Measurements from ENCODE around the gene PLEKHA6. TPM values are rescaled to one million over a fixed set of nuclear protein-coding genes. Genes with fewer than 3 reads are reported as not detected.

PLEKHA6 gene
- polyA plus RNA-seq, 1 donor from 2014 or later = 22.6 TPM

DNA sequence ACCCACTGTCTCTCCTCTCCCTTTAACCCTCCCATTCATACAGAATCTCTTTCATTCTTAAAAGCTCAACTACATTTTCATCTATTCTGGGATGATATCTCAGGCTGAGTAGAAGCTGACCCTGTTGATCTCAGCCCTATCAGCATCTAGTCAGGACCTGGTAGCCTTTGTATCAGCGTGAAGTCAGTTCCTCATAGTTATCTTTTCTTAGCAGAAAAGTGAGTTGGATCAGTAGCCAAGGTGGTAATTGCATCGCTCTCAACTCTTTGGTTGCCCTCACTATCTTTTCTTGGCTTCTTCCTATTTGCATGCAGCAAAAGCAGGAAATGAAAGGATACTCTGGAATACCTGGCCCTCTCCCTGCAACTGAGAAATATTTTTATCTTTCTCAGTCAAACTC, 132.4 kb downstream of the PLEKHA6 start:
- Histone ChIP-seq H3K9me3 (ENCODE audit: low read length) (no peaks in the 10 kb centered on the region), H3K36me3 (ENCODE audit: insufficient read depth, low read length) (peaks cover 40% of the 10 kb centered on the region), H3K9me2 (ENCODE audit: insufficient read depth, low read length) (no peaks in the 10 kb centered on the region), H3K4me2 (ENCODE audit: low read length) (no peak overlapping the region), H3K4me3 (ENCODE audit: low read length) (no peak overlapping the region), H2AFZ (ENCODE audit: low read depth, low read length) (no peak overlapping the region), H3F3A (ENCODE audit: insufficient read depth, low read length, poor library complexity, severe bottlenecking) (no peaks in the 10 kb centered on the region), H3K27me3 (ENCODE audit: insufficient read depth, low read depth, low read length) (no peaks in the 10 kb centered on the region), H3K79me2 (replicated peaks; ENCODE audit: insufficient read depth, low read length) (no peaks in the 10 kb centered on the region), H3K27ac (ENCODE audit: low read length) (no peak overlapping the region), H4K20me1 (ENCODE audit: insufficient read depth) (no peaks in the 10 kb centered on the region), H3K9ac (ENCODE audit: low read length) (no peak overlapping the region)
- TF ChIP-seq EP300 (conservative IDR thresholded peaks at IDR 0.05; ENCODE audit: poor library complexity, severe bottlenecking) (no peak), EZH2 (IDR thresholded peaks at IDR 0.05; ENCODE audit: borderline replicate concordance, insufficient read depth, low read length, poor library complexity, severe bottlenecking) (no peak), REST (IDR thresholded peaks at IDR 0.05; ENCODE audit: borderline replicate concordance) (no peak), CTCF (IDR thresholded peaks at IDR 0.05; ENCODE audit: poor library complexity, severe bottlenecking) (no peak), MXI1 (conservative IDR thresholded peaks at IDR 0.05; ENCODE audit: poor library complexity, severe bottlenecking) (no peak), SMC3 (conservative IDR thresholded peaks at IDR 0.05; ENCODE audit: poor library complexity) (no peak), TAF1 (IDR thresholded peaks at IDR 0.05; ENCODE audit: low read depth) (no peak), RAD21 (conservative IDR thresholded peaks at IDR 0.05) (no peak), POLR2AphosphoS5 (IDR thresholded peaks at IDR 0.05) (no peak)

DNA sequence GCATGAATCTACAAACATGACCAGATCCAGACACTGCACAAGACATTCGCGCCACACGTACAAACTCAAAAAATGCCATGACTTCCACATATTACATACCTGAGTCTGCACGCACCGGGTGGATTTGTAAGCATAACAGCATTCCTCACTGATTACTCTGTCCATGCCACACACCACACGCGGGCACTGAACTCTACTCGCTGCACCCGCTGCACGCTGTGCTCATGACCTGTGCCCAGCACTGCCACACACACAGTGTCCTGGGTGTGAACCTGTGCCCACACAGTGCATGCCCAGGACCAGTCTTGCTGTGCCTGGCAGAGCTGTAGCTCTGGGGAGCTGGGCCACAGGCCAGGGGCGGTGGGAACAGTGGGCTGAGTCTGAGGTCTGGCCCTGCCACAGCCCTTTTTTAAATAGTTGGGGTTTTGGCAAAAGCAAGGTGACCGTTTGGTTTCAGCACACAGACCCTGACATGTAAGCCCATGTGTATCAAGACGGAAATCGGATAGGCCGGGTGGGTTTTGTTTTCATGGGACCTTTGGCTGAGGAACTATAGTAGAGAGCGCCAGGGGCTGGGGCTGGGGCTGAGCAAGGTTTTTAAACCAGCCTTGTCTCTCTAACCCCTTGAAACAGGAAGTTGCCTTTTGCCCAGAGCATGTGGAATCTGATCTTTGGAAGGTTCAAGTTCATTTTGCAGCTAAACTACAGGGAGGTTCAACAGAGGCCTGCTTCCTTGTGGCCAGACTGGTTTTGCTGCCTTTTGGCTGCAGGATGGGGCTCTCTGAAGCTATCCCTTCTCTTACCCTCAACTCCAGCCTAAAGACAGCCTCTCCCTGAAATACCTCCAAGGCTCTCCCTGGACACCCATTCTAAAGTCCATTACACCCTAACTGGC, 133.6 kb downstream of the PLEKHA6 start:
- no peak overlapping the region for H3K27ac ChIP-seq (ENCODE audit: low read length)
- no peaks in the 10 kb centered on the region for H3K9me2 ChIP-seq (ENCODE audit: insufficient read depth, low read length)

More for the DNA sequence above, 133.6 kb downstream of the PLEKHA6 start:
- no peak overlapping the region for H3K9ac ChIP-seq (ENCODE audit: low read length)
- no peak overlapping the region for H2AFZ ChIP-seq (ENCODE audit: low read depth, low read length)
- no peak overlapping the region for H3K4me2 ChIP-seq (ENCODE audit: low read length)
- TF ChIP-seq MXI1 (conservative IDR thresholded peaks at IDR 0.05; ENCODE audit: poor library complexity, severe bottlenecking) (no peak), EP300 (conservative IDR thresholded peaks at IDR 0.05; ENCODE audit: poor library complexity, severe bottlenecking) (no peak), TAF1 (IDR thresholded peaks at IDR 0.05; ENCODE audit: low read depth) (no peak), EZH2 (IDR thresholded peaks at IDR 0.05; ENCODE audit: borderline replicate concordance, insufficient read depth, low read length, poor library complexity, severe bottlenecking) (no peak), POLR2AphosphoS5 (IDR thresholded peaks at IDR 0.05) (no peak), RAD21 (conservative IDR thresholded peaks at IDR 0.05) (no peak), REST (IDR thresholded peaks at IDR 0.05; ENCODE audit: borderline replicate concordance) (no peak), SMC3 (conservative IDR thresholded peaks at IDR 0.05; ENCODE audit: poor library complexity) (no peak), CTCF (IDR thresholded peaks at IDR 0.05; ENCODE audit: poor library complexity, severe bottlenecking) (no peak)
- H3K27me3 ChIP-seq (ENCODE audit: insufficient read depth, low read depth, low read length) = no peaks in the 10 kb centered on the region
- no peaks in the 10 kb centered on the region for H3K9me3 ChIP-seq (ENCODE audit: low read length)
- H3K36me3 ChIP-seq (ENCODE audit: insufficient read depth, low read length) = peaks cover 39% of the 10 kb centered on the region
- no peaks in the 10 kb centered on the region for H3F3A ChIP-seq (ENCODE audit: insufficient read depth, low read length, poor library complexity, severe bottlenecking)
- H3K4me3 ChIP-seq (ENCODE audit: low read length) = no peak overlapping the region
- no peaks in the 10 kb centered on the region for H3K79me2 ChIP-seq (replicated peaks; ENCODE audit: insufficient read depth, low read length)
- no peaks in the 10 kb centered on the region for H4K20me1 ChIP-seq (ENCODE audit: insufficient read depth)

Measured in neural cell (in vitro differentiated cells).